ENCODE results near the gene LCN15. TPM values are rescaled to one million over a fixed set of nuclear protein-coding genes. Genes with fewer than 3 reads are reported as not detected.

LCN15 gene
- total RNA-seq, 1 experiment from 2014 or later = 0.05 TPM

GRCh38 chr9:136806631-136807201 is 42.4 kb upstream of the LCN15 start:
- ChIA-PET CTCF (no interaction called here), POLR2A (no interaction called here)
- intact Hi-C loops (cut with micrococcal nuclease; ENCODE audit: unreplicated experiment) = no loop called here
- H3K9me3 ChIP-seq (ENCODE audit: control insufficient read depth, insufficient read depth, low read depth, low read length) = no peaks in the 10 kb centered on the region
- in situ Hi-C loops (cut with HindIII; ENCODE audit: low pct_unique_long_range_greater_than_20kb, low sequenced_read_pairs) = no loop called here
- H3K4me1 ChIP-seq (ENCODE audit: control insufficient read depth, insufficient read depth, low read length) = peaks cover 17% of the 10 kb centered on the region
- H3K27ac ChIP-seq (ENCODE audit: low read length) = peak overlapping the region; percentile 78
- H3K36me3 ChIP-seq (ENCODE audit: control insufficient read depth, insufficient read depth, low read length) = peaks cover 4% of the 10 kb centered on the region
- TF ChIP-seq CTCF (IDR thresholded peaks at IDR 0.05) (no peak), SIN3A (IDR thresholded peaks at IDR 0.05; ENCODE audit: borderline replicate concordance, insufficient read depth, low read depth, low read length) (no peak), POLR2AphosphoS5 (IDR thresholded peaks at IDR 0.05; ENCODE audit: low read depth, low read length) (no peak), TCF7L2 (IDR thresholded peaks at IDR 0.05; ENCODE audit: low read depth, low read length) (no peak), REST (IDR thresholded peaks at IDR 0.05; ENCODE audit: insufficient read depth in 1 of 2, low read depth in 2 of 2, low read length in 1 of 2) (no peak)
- DNase-seq (ENCODE audit: low read depth, low spot score) = no peak
- H3K27me3 ChIP-seq (ENCODE audit: control insufficient read depth, insufficient read depth, low read length) = no peaks in the 10 kb centered on the region
- H3K4me3 ChIP-seq (ENCODE audit: low read depth in 2 of 2, low read length in 2 of 2) = peak overlapping the region; percentile 67 to 71
- ATAC-seq = no peak
- BruUV-seq (replicated peaks) = no TSS peak

- in situ Hi-C loops (cut with HindIII; ENCODE audit: low pct_unique_long_range_greater_than_20kb, low sequenced_read_pairs) = no loop called here
- H3K27me3 ChIP-seq (ENCODE audit: control insufficient read depth, insufficient read depth, low read length) = no peaks in the 10 kb centered on the region
- DNase-seq (ENCODE audit: low read depth, low spot score) = no peak
- CTCF ChIA-PET = no interaction called here
- ATAC-seq = no peak
- TF ChIP-seq CTCF (IDR thresholded peaks at IDR 0.05) (no peak), REST (IDR thresholded peaks at IDR 0.05; ENCODE audit: insufficient read depth in 1 of 2, low read depth in 2 of 2, low read length in 1 of 2) (no peak), POLR2AphosphoS5 (IDR thresholded peaks at IDR 0.05; ENCODE audit: low read depth, low read length) (no peak), TCF7L2 (IDR thresholded peaks at IDR 0.05; ENCODE audit: low read depth, low read length) (no peak), SIN3A (IDR thresholded peaks at IDR 0.05; ENCODE audit: borderline replicate concordance, insufficient read depth, low read depth, low read length) (no peak)
- H3K27ac ChIP-seq (ENCODE audit: low read length) = no peak overlapping the region
- H3K4me3 ChIP-seq (ENCODE audit: low read depth in 2 of 2, low read length in 2 of 2) = no peak overlapping the region
- peaks cover 17% of the 10 kb centered on the region for H3K4me1 ChIP-seq (ENCODE audit: control insufficient read depth, insufficient read depth, low read length)
- no TSS peak for BruUV-seq (replicated peaks)
- intact Hi-C loops (cut with micrococcal nuclease; ENCODE audit: unreplicated experiment) = no loop called here
- POLR2A ChIA-PET = no interaction called here
- H3K36me3 ChIP-seq (ENCODE audit: control insufficient read depth, insufficient read depth, low read length) = peaks cover 4% of the 10 kb centered on the region
- H3K9me3 ChIP-seq (ENCODE audit: control insufficient read depth, insufficient read depth, low read depth, low read length) = no peaks in the 10 kb centered on the region
These were observed 41.7 kb upstream of the LCN15 start for GRCh38 chr9:136806067-136806466.

All from Panc1 (cell line).